Loucy (cell line): Measurements from ENCODE around the gene EVI2B.

Experiments
- H2AFZ ChIP-seq: fragments of 200-600 bp; sonication (generic); 2 replicates; pipeline ENCODE4 v1.6.0; 2016; ENCODE audit warnings: antibody characterized with exemption, mild to moderate bottlenecking, low read length, moderate library complexity
- H3F3A ChIP-seq: fragments of 200-600 bp; 2 replicates; pipeline ENCODE4 v1.6.0; 2016; ENCODE audit warnings: antibody characterized with exemption, low read depth, mild to moderate bottlenecking
- H3K27me3 ChIP-seq: fragments of 200-600 bp; sonication (generic); 2 replicates; pipeline ENCODE4 v1.6.1; 2014; ENCODE audit warnings: low read length, mild to moderate bottlenecking; ENCODE audit not compliant: insufficient read depth, poor library complexity, severe bottlenecking
- H3K36me3 ChIP-seq: fragments of 200-600 bp; sonication (generic); 2 replicates; pipeline ENCODE4 v1.6.1; 2016; ENCODE audit warnings: low read length; ENCODE audit not compliant: insufficient read depth
- H3K4me1 ChIP-seq: fragments of 200-600 bp; sonication (generic); 2 replicates; pipeline ENCODE4 v1.5.1; 2014; ENCODE audit warnings: low read length, mild to moderate bottlenecking; ENCODE audit not compliant: insufficient read depth, poor library complexity, severe bottlenecking
- H3K4me2 ChIP-seq: fragments of 200-600 bp; sonication (generic); 2 replicates; pipeline ENCODE4 v1.6.0; 2014; ENCODE audit warnings: antibody characterized with exemption, low read length, low read depth, mild to moderate bottlenecking; ENCODE audit not compliant: poor library complexity, severe bottlenecking
- H3K4me3 ChIP-seq: fragments of 200-600 bp; sonication (generic); 2 replicates; pipeline ENCODE4 v1.5.1; 2014; ENCODE audit warnings: low read length, mild to moderate bottlenecking, mixed read lengths; ENCODE audit not compliant: poor library complexity, severe bottlenecking
- H3K79me2 ChIP-seq: fragments of 200-600 bp; sonication (generic); 2 replicates; pipeline ENCODE4 v1.6.1; 2014; ENCODE audit warnings: low read length; ENCODE audit not compliant: insufficient read depth
- H3K9ac ChIP-seq: fragments of 200-600 bp; sonication (generic); 2 replicates; pipeline ENCODE4 v1.6.0; 2014; ENCODE audit warnings: mild to moderate bottlenecking, low read depth, low read length, moderate library complexity; ENCODE audit not compliant: poor library complexity, severe bottlenecking
- H3K9me2 ChIP-seq: fragments of 200-600 bp; sonication (generic); replicated peaks from 2 replicates; pipeline ENCODE4 v1.6.1; 2016; ENCODE audit warnings: low read depth, low read length, mixed read lengths
- H3K9me3 ChIP-seq: fragments of 200-600 bp; sonication (generic); 2 replicates; pipeline ENCODE4 v1.6.1; 2014; ENCODE audit warnings: mild to moderate bottlenecking, antibody characterized with exemption, low read length, low read depth; ENCODE audit not compliant: insufficient read depth
- H4K20me1 ChIP-seq: fragments of 200-600 bp; sonication (generic); 2 replicates; pipeline ENCODE4 v1.6.0; 2014; ENCODE audit warnings: antibody characterized with exemption, low read length, mild to moderate bottlenecking; ENCODE audit not compliant: insufficient read depth, poor library complexity, severe bottlenecking
- EZH2phosphoT487 ChIP-seq: fragments of 200-600 bp; IDR thresholded peaks from 2 replicates; pipeline ENCODE4 v1.6.1; 2018; ENCODE audit warnings: antibody characterized with exemption, mild to moderate bottlenecking, moderate library complexity, borderline replicate concordance
- TF ChIP-seq, protein P1 (sequence below): fragments of 200-600 bp; sonication (generic); conservative IDR thresholded peaks from 2 replicates; pipeline ENCODE4 v1.5.1; 2014; ENCODE audit warnings: mild to moderate bottlenecking, antibody characterized with exemption, low read length

Gene EVI2B

DNA sequence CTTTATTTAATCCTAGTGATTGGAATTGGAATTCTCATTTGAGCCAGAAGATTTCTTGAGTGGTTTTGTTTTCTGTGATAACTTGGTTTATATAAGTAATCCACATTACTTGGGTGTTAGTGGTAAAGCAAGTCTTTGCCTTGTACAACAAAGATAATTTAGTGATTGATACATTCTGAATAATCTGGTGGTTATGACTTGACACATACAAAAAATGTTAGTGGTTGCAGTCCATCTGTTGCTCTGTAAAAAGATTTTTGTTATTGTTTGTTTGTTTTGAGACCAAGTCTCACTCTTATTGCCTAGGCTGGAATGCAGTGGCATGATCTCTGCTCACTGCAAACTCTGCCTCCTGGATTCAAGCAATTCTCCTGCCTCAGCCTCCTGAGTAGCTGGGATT is 30.0 kb downstream of the EVI2B start:
- no peaks in the 10 kb centered on the region for H3K36me3 ChIP-seq

DNA sequence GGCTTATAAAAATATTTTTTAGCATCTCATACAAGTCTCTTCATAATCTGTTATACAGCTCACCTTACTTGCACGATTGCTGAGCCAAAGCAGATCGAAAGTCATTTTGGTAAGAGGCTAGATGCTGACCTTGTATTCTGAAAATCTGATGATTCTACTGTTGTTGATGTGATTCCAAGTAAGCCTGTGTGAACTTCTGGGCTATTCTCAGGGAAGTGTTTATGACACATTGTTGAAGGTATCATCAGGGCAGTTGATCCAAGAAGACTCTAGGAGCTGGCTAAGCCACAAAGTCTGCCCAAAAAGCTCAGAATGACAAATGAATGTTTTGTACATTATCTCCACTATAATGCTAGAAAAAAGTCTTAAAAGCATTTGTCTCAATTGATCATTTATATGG is 32.8 kb downstream of the EVI2B start:
- Histone ChIP-seq H3K9ac (no peak overlapping the region), H3F3A (no peaks in the 10 kb centered on the region), H3K9me2 (no peaks in the 10 kb centered on the region), H3K4me2 (no peak overlapping the region), H3K4me1 (peaks cover 7% of the 10 kb centered on the region), H3K9me3 (no peaks in the 10 kb centered on the region), H3K27me3 (no peaks in the 10 kb centered on the region), H2AFZ (no peak overlapping the region), H3K4me3 (no peak overlapping the region), H4K20me1 (no peaks in the 10 kb centered on the region), H3K36me3 (peaks cover 4% of the 10 kb centered on the region), H3K79me2 (no peaks in the 10 kb centered on the region)
- TF ChIP-seq EZH2phosphoT487 = no peak

More for the DNA sequence above, 30.0 kb downstream of the EVI2B start:
- Histone ChIP-seq H2AFZ (no peak overlapping the region), H3K9me2 (no peaks in the 10 kb centered on the region), H3K27me3 (no peaks in the 10 kb centered on the region), H3K4me2 (no peak overlapping the region), H4K20me1 (no peaks in the 10 kb centered on the region), H3K79me2 (no peaks in the 10 kb centered on the region), H3K4me1 (peaks cover 5% of the 10 kb centered on the region), H3F3A (0 out of 2 replicates have a peak, but pooled peaks cover 3% of the 10 kb centered on the region), H3K4me3 (no peak overlapping the region), H3K9me3 (no peaks in the 10 kb centered on the region), H3K9ac (no peak overlapping the region)
- no peak for TF ChIP-seq EZH2phosphoT487
- TF ChIP-seq, protein P1, sequence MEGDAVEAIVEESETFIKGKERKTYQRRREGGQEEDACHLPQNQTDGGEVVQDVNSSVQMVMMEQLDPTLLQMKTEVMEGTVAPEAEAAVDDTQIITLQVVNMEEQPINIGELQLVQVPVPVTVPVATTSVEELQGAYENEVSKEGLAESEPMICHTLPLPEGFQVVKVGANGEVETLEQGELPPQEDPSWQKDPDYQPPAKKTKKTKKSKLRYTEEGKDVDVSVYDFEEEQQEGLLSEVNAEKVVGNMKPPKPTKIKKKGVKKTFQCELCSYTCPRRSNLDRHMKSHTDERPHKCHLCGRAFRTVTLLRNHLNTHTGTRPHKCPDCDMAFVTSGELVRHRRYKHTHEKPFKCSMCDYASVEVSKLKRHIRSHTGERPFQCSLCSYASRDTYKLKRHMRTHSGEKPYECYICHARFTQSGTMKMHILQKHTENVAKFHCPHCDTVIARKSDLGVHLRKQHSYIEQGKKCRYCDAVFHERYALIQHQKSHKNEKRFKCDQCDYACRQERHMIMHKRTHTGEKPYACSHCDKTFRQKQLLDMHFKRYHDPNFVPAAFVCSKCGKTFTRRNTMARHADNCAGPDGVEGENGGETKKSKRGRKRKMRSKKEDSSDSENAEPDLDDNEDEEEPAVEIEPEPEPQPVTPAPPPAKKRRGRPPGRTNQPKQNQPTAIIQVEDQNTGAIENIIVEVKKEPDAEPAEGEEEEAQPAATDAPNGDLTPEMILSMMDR = no peak

DNA sequence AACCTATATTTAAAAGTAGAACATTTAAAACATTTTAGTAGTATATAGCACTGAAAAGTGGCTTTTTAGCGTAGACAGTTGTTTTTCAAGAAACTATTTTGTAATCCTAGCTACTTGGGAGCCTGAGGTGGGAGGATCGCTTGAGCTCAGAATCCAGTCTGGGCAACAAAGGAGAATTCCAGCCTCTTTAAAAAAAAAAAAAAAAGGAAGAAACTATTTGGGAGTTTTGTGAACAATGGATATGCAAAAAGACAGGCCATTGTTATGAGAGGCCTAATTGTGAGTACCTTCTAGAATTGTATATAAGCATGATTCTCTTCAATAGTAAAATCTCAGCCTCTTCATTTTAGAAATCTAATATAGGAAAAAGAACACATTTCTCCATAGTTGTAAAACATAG is 34.5 kb downstream of the EVI2B start:
- TF ChIP-seq, protein P1 = no peak
- TF ChIP-seq EZH2phosphoT487 = no peak
- Histone ChIP-seq H3K4me1 (peaks cover 7% of the 10 kb centered on the region), H3K27me3 (no peaks in the 10 kb centered on the region), H3K9me3 (no peaks in the 10 kb centered on the region), H3K9me2 (no peaks in the 10 kb centered on the region), H3K4me2 (no peak overlapping the region), H3K36me3 (peaks cover 11% of the 10 kb centered on the region), H4K20me1 (no peaks in the 10 kb centered on the region), H3K4me3 (no peak overlapping the region), H3K79me2 (no peaks in the 10 kb centered on the region), H2AFZ (no peak overlapping the region), H3K9ac (no peak overlapping the region), H3F3A (no peaks in the 10 kb centered on the region)

DNA sequence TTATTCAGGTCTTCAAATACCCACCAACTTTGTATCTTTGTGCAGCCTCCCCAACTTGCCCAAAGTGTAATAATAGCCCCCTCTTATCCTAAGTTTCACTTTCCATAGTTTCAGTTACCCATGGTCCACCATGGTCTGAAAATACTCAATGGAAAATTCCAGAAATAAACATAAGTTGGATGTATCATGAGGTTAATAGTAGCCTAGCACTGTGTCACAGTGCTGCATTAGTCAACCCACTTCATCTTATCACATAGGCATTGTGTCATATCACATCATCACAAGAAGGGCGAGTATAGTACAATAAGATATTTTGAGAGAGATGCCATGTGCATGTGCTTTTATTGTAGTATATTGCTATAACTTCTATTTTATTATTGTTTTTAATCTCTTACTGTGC is 38.7 kb downstream of the EVI2B start:
- Histone ChIP-seq H3K36me3 (peaks cover 19% of the 10 kb centered on the region), H3K4me2 (no peak overlapping the region), H3K9me2 (no peaks in the 10 kb centered on the region), H3K9me3 (no peaks in the 10 kb centered on the region), H3F3A (no peaks in the 10 kb centered on the region), H4K20me1 (no peaks in the 10 kb centered on the region), H3K27me3 (no peaks in the 10 kb centered on the region), H2AFZ (no peak overlapping the region), H3K4me3 (no peak overlapping the region), H3K9ac (no peak overlapping the region), H3K79me2 (no peaks in the 10 kb centered on the region), H3K4me1 (peaks cover 7% of the 10 kb centered on the region)
- TF ChIP-seq, protein P1 = no peak
- TF ChIP-seq EZH2phosphoT487 = no peak
